Heart right ventricle (tissue), 16 donors: Measurements from ENCODE around the gene LTO1. TPM values are rescaled to one million over a fixed set of nuclear protein-coding genes. Genes with fewer than 3 reads are reported as not detected.
A peak's percentile ranks its signal among the peaks of the same experiment; 100 is the strongest.

Source experiments
- ATAC-seq, 8 donors: fragments of 200-7000 bp; cut with Tn5 transposase; one replicate each; pipeline ENCODE4 v1.9.1; 2020; ENCODE audit warnings: mild to moderate bottlenecking in 8 of 8, moderate library complexity in 8 of 8, moderate number of reproducible peaks in 1 of 8
- DNase-seq, 2 donors: peaks; one replicate each; pipeline ENCODE4 v3.0.0-alpha.2; 2020
- H3K27ac ChIP-seq, 10 donors: fragments of 200-600 bp; sonication (generic) in 2 of 10; one replicate each; pipeline versions ENCODE4 v1.5.0 to v1.8.0; 2020 to 2022; ENCODE audit warnings: mild to moderate bottlenecking in 3 of 10
- H3K27me3 ChIP-seq, 7 donors: fragments of 200-600 bp; one replicate each; pipeline ENCODE4 v1.8.0; 2021 to 2022; ENCODE audit warnings: mild to moderate bottlenecking in 2 of 7
- H3K36me3 ChIP-seq, 9 donors: fragments of 200-600 bp; sonication (generic) in 1 of 9; one replicate each; pipeline versions ENCODE4 v1.5.0 to v1.8.0; 2020 to 2022; ENCODE audit warnings: mild to moderate bottlenecking in 2 of 9
- H3K4me1 ChIP-seq, 9 donors: fragments of 200-600 bp; sonication (generic) in 1 of 9; one replicate each; pipeline versions ENCODE4 v1.5.0 to v1.8.0; 2020 to 2022; ENCODE audit warnings: mild to moderate bottlenecking in 4 of 9
- H3K4me3 ChIP-seq, 10 donors: fragments of 200-600 bp; sonication (generic) in 2 of 10; one replicate each; pipeline versions ENCODE4 v1.5.0 to v1.8.0; 2020 to 2022; ENCODE audit warnings: mild to moderate bottlenecking in 7 of 10, moderate library complexity in 2 of 10
- H3K9me3 ChIP-seq, 11 donors: fragments of 200-600 bp in 10 of 11; sonication (generic) in 2 of 11; one replicate each; pipeline versions ENCODE4 v1.5.0 to v1.8.0; 2013 to 2022; ENCODE audit warnings: mild to moderate bottlenecking in 2 of 11, control low read depth in 1 of 11, moderate library complexity in 1 of 11
- WGBS, 2 donors: extraction: QIAGEN DNeasy Blood & Tissue Kit; methylation state at CpG; one replicate each; pipeline ENCODE4 v1.1.7; 2013; ENCODE audit warnings: inconsistent platforms in 1 of 2; 5-methylcytosine and 5-hydroxymethylcytosine counted together
- intact Hi-C, 10 donors: fragments of 100-400 bp; cut with DNase I; formaldehyde crosslinking; loops; one replicate each; pipeline versions ENCODE4 v1.11.1 to v1.14.2; 2022
- polyA plus RNA-seq, 2 donors: library from polyadenylated mRNA; stranded (reverse); fragments of 200-250 nt; gene quantifications; one replicate each; pipeline ENCODE4 v1.2.3, GENCODE V29; 2013
- total RNA-seq, 10 donors: library from RNA; stranded (reverse); fragmentation: NEBNext Ultra II Directional in 3 of 10; extraction: Animal tissue kit (Norgen Biotek cat#: 25700) in 3 of 10; gene quantifications; one replicate each; pipeline versions ENCODE4 v1.2.1 to v1.2.4, GENCODE V29; 2021 to 2023
- TF ChIP-seq, protein P1 (sequence below), 9 donors: fragments of 200-600 bp; sonication (generic) in 2 of 9; IDR thresholded peaks; one replicate each; pipeline versions ENCODE4 v1.5.0 to v1.8.0; 2021 to 2022; ENCODE audit warnings: antibody characterized with exemption in 9 of 9, mild to moderate bottlenecking in 5 of 9, moderate library complexity in 1 of 9
- donor health status: Arrhythmogenic right ventricular cardiomyopathy.
- donor health status: ischemic (EF 13 %, LVEDD 7.1; RV severe dilation, severe dysfunction).
- donor health status: healthy with polysubstance abuse.
- donor health status: DM: no; HTN: yes; CAD: no.
- donor health status: DM: no; HTN: no; CAD: no.
- donor health status: ischemic (EF 25% LVEDD 6.9; RV normal size, moderate dysfunction).
- donor health status: ischemic (EF 25% LVEDD 5.7; RV mildly dilated, moderate dysfunction).
- donor health status: healthy.
- donor health status: DM: yes; HTN: yes; CAD: no.
- donor health status: Ischemic cardiomyopathy.
- donor health status: ischemic (EF 35%, LVEDD 5.7; RV mildly dilated, moderate dysfunction).
- donor health status: nonischemic (EF 11% LVEDD 7.7; RV severe dilation, severe dysfunction).
- donor health status: DM: yes; HTN: yes; CAD: no.
- donor health status: PGD.
- donor health status: ischemic (EF 29% LVEDD 5.4; RV normal size, mild dysfunction).
- donor health status: nonischemic (EF 23%, LVEDD 6.1; RV moderate dilation, normal function).

Gene LTO1
- total and polyA plus RNA-seq, 12 donors: 7.0 to 22.6 (median 8.2) TPM

DNA sequence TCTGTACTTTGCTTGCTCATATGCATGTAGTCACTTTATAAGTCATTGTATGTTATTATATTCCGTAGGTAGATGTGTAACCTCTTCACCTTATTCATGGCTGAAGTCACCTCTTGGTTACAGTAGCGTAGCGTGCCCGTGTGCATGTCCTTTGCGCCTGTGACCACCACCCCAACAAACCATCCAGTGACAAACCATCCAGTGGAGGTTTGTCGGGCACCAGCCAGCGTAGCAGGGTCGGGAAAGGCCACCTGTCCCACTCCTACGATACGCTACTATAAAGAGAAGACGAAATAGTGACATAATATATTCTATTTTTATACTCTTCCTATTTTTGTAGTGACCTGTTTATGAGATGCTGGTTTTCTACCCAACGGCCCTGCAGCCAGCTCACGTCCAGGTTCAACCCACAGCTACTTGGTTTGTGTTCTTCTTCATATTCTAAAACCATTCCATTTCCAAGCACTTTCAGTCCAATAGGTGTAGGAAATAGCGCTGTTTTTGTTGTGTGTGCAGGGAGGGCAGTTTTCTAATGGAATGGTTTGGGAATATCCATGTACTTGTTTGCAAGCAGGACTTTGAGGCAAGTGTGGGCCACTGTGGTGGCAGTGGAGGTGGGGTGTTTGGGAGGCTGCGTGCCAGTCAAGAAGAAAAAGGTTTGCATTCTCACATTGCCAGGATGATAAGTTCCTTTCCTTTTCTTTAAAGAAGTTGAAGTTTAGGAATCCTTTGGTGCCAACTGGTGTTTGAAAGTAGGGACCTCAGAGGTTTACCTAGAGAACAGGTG, 23.1 kb downstream of the LTO1 start:
- ATAC-seq: no peak
- H3K4me3 ChIP-seq: no peak overlapping the region
- DNase-seq: no peak
- intact Hi-C loops: no loop called here
- H3K36me3 ChIP-seq: peaks cover 0 to 79% (median 48%) of the 10 kb centered on the region in 9 donors
- peaks cover 0 to 55% (median 9%) of the 10 kb centered on the region in 9 donors for H3K4me1 ChIP-seq
- H3K27me3 ChIP-seq: no peaks in the 10 kb centered on the region
- H3K9me3 ChIP-seq: no peaks in the 10 kb centered on the region
- TF ChIP-seq, protein P1, sequence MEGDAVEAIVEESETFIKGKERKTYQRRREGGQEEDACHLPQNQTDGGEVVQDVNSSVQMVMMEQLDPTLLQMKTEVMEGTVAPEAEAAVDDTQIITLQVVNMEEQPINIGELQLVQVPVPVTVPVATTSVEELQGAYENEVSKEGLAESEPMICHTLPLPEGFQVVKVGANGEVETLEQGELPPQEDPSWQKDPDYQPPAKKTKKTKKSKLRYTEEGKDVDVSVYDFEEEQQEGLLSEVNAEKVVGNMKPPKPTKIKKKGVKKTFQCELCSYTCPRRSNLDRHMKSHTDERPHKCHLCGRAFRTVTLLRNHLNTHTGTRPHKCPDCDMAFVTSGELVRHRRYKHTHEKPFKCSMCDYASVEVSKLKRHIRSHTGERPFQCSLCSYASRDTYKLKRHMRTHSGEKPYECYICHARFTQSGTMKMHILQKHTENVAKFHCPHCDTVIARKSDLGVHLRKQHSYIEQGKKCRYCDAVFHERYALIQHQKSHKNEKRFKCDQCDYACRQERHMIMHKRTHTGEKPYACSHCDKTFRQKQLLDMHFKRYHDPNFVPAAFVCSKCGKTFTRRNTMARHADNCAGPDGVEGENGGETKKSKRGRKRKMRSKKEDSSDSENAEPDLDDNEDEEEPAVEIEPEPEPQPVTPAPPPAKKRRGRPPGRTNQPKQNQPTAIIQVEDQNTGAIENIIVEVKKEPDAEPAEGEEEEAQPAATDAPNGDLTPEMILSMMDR (IDR thresholded peaks at IDR 0.05): no peak
- H3K27ac ChIP-seq: no peak overlapping the region
- WGBS, 2 donors: 71 to 72% methylated on average over 15 of the region's 15 CpGs

DNA sequence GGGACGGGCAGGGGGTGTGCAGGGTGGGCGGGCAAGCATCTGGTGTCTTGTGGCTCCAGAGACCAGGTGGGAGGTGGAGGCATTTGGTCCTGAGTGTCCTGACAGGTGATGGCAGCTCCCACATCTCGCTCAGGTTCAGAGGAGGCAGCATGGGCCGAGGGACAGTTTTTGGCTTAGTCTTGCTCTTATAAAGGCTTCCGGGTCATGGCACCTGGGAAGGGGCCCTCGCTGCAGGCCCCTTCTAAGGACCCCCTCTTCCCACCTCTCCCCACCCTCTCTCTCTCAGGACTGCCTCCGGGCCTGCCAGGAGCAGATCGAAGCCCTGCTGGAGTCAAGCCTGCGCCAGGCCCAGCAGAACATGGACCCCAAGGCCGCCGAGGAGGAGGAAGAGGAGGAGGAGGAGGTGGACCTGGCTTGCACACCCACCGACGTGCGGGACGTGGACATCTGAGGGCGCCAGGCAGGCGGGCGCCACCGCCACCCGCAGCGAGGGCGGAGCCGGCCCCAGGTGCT, 24.3 kb downstream of the LTO1 start:
- Histone ChIP-seq H3K27me3 (no peaks in the 10 kb centered on the region), H3K9me3 (no peaks in the 10 kb centered on the region), H3K27ac (no peak overlapping the region), H3K4me3 (no peak overlapping the region), H3K36me3 (peaks cover 0 to 90% (median 52%) of the 10 kb centered on the region in 9 donors), H3K4me1 (peaks cover 0 to 67% (median 20%) of the 10 kb centered on the region in 9 donors)
- TF ChIP-seq, protein P1 (IDR thresholded peaks at IDR 0.05): no peak
- ATAC-seq (no peak), DNase-seq (no peak)
- 86 to 89% methylated on average over 23 of the region's 23 CpGs for WGBS, 2 donors
- intact Hi-C loops: no loop called here

GRCh38 chr11:69650081-69650831, 24.9 kb downstream of the LTO1 start:
- TF ChIP-seq, protein P1 (IDR thresholded peaks at IDR 0.05): no peak
- 78 to 79% methylated on average over 24 of the region's 24 CpGs for WGBS, 2 donors
- intact Hi-C loops: no loop called here
- Histone ChIP-seq H3K27me3 (no peaks in the 10 kb centered on the region), H3K36me3 (peaks cover 0 to 96% (median 58%) of the 10 kb centered on the region in 9 donors), H3K27ac (peak overlapping the region in 2 of 10 donors; percentile 6 to 15), H3K4me1 (peaks cover 0 to 73% (median 26%) of the 10 kb centered on the region in 9 donors), H3K9me3 (no peaks in the 10 kb centered on the region), H3K4me3 (no peak overlapping the region)
- DNase-seq: no peak
- no peak for ATAC-seq

- Histone ChIP-seq H3K4me3 (no peak overlapping the region), H3K4me1 (peaks cover 4 to 80% (median 33%) of the 10 kb centered on the region in 9 donors), H3K27ac (peak overlapping the region in 1 of 10 donors; percentile 15), H3K36me3 (peaks cover 0 to 100% (median 62%) of the 10 kb centered on the region in 9 donors), H3K9me3 (no peaks in the 10 kb centered on the region), H3K27me3 (no peaks in the 10 kb centered on the region)
- ATAC-seq: no peak
- no peak for DNase-seq
- TF ChIP-seq, protein P1 (IDR thresholded peaks at IDR 0.05): no peak
- intact Hi-C loops: loop anchor here in 4 of 10 donors (10.0 kb wide), 3 partner anchors 515 to 755 kb away; partner anchors contain the start of genes IGHMBP2 (in 1 of the 4) and MRPL21 (in 1 of the 4)
- WGBS, 2 donors: 93 to 94% methylated on average over 10 of the region's 10 CpGs
Observed at GRCh38 chr11:69649576-69649900, 25.6 kb downstream of the LTO1 start.
